SK-N-SH treated with all-trans-retinoic acid at 6 μM for 48 hours (cell line): Measurements from ENCODE around the gene ANKEF1.
A peak's percentile ranks its signal among the peaks of the same experiment; 100 is the strongest.

ENCODE experiments used
- ATAC-seq: fragments of 200-7000 bp; cut with Tn5 transposase; 3 replicates; pipeline ENCODE4 v1.9.1; 2020; ENCODE audit warnings: mild to moderate bottlenecking, moderate library complexity
- ARNTL ChIP-seq: fragments of 450-650 bp; formaldehyde crosslinking; IDR thresholded peaks from 2 replicates; pipeline ENCODE4 v1.5.0; 2020; ENCODE audit warnings: low read depth, mild to moderate bottlenecking, moderate library complexity, borderline replicate concordance
- CREB5 ChIP-seq: fragments of 250-450 bp; sonication (Bioruptor Pico); IDR thresholded peaks from 2 replicates; pipeline ENCODE4 v1.5.1; 2020; ENCODE audit warnings: low read depth, mild to moderate bottlenecking, moderate library complexity
- CSDC2 ChIP-seq: fragments of 250-450 bp; sonication (Bioruptor Pico); IDR thresholded peaks from 2 replicates; pipeline ENCODE4 v1.5.0; 2020; ENCODE audit warnings: mild to moderate bottlenecking, moderate library complexity
- CSRNP3 ChIP-seq: fragments of 250-450 bp; sonication (Bioruptor Pico); IDR thresholded peaks from 2 replicates; pipeline ENCODE4 v1.5.1; 2021; ENCODE audit warnings: mild to moderate bottlenecking, moderate library complexity
- ESRRG ChIP-seq: fragments of 250-450 bp; sonication (Bioruptor Pico); IDR thresholded peaks from 2 replicates; pipeline ENCODE4 v1.6.1; 2021; ENCODE audit warnings: mild to moderate bottlenecking
- GLIS3 ChIP-seq: fragments of 250-450 bp; sonication (Bioruptor Pico); IDR thresholded peaks from 2 replicates; pipeline ENCODE4 v1.5.0; 2020; ENCODE audit warnings: mild to moderate bottlenecking, moderate library complexity
- ISL1 ChIP-seq: fragments of 250-450 bp; sonication (Bioruptor Pico); IDR thresholded peaks from 2 replicates; pipeline ENCODE4 v2.1.2; 2022; ENCODE audit warnings: mild to moderate bottlenecking, moderate library complexity
- OSR1 ChIP-seq: fragments of 250-450 bp; sonication (Bioruptor Pico); IDR thresholded peaks from 2 replicates; pipeline ENCODE4 v1.8.0; 2022; ENCODE audit warnings: moderate library complexity, mild to moderate bottlenecking, inconsistent platforms
- PATZ1 ChIP-seq: fragments of 250-450 bp; sonication (Bioruptor Pico); IDR thresholded peaks from 2 replicates; pipeline ENCODE4 v1.8.0; 2020; ENCODE audit warnings: mild to moderate bottlenecking, moderate library complexity, borderline replicate concordance
- POU6F1 ChIP-seq: fragments of 250-450 bp; sonication (Bioruptor Pico); IDR thresholded peaks from 2 replicates; pipeline ENCODE4 v1.8.0; 2021; ENCODE audit warnings: low read depth, mild to moderate bottlenecking, moderate library complexity, borderline replicate concordance
- PPARA ChIP-seq: fragments of 250-450 bp; sonication (Bioruptor Pico); IDR thresholded peaks from 2 replicates; pipeline ENCODE4 v1.5.0; 2020; ENCODE audit warnings: mild to moderate bottlenecking, borderline replicate concordance
- SNAI2 ChIP-seq: fragments of 250-450 bp; sonication (Bioruptor Pico); IDR thresholded peaks from 2 replicates; pipeline ENCODE4 v1.5.0; 2020; ENCODE audit warnings: mild to moderate bottlenecking, moderate library complexity
- TCF4 ChIP-seq: fragments of 250-450 bp; sonication (Bioruptor Pico); IDR thresholded peaks from 2 replicates; pipeline ENCODE4 v1.8.0; 2021; ENCODE audit warnings: mild to moderate bottlenecking, moderate library complexity, borderline replicate concordance
- TOX ChIP-seq: fragments of 250-450 bp; sonication (Bioruptor Pico); IDR thresholded peaks from 2 replicates; pipeline ENCODE4 v1.8.0; 2021; ENCODE audit warnings: mild to moderate bottlenecking, moderate library complexity, borderline replicate concordance
- TSHZ2 ChIP-seq: fragments of 250-450 bp; sonication (Bioruptor Pico); IDR thresholded peaks from 2 replicates; pipeline ENCODE4 v1.5.0; 2020; ENCODE audit warnings: mild to moderate bottlenecking, moderate library complexity
- ZC3H10 ChIP-seq: fragments of 250-450 bp; sonication (Bioruptor Pico); IDR thresholded peaks from 2 replicates; pipeline ENCODE4 v1.5.1; 2021; ENCODE audit warnings: mild to moderate bottlenecking, moderate library complexity
- ZFP3 ChIP-seq: fragments of 250-450 bp; sonication (Bioruptor Pico); IDR thresholded peaks from 2 replicates; pipeline ENCODE4 v1.5.0; 2020; ENCODE audit warnings: mild to moderate bottlenecking, moderate library complexity
- ZFP30 ChIP-seq: fragments of 450-650 bp; formaldehyde crosslinking; IDR thresholded peaks from 2 replicates; pipeline ENCODE4 v1.5.0; 2022; ENCODE audit warnings: mild to moderate bottlenecking, moderate library complexity
- ZNF565 ChIP-seq: fragments of 450-650 bp; formaldehyde crosslinking; conservative IDR thresholded peaks from 2 replicates; pipeline ENCODE4 v1.5.0; 2020; ENCODE audit warnings: low read depth, mild to moderate bottlenecking, moderate library complexity
- ZNF8 ChIP-seq: fragments of 450-650 bp; formaldehyde crosslinking; IDR thresholded peaks from 2 replicates; pipeline ENCODE4 v1.5.0; 2020; ENCODE audit warnings: mild to moderate bottlenecking, moderate library complexity

Gene ANKEF1

GRCh38 chr20:10040070-10040975 is 5.5 kb downstream of the ANKEF1 start:
- peak; percentile 91 for ATAC-seq
- TF ChIP-seq ZFP3 (CRISPR knock-in tag) (peak; percentile 43; the same call in 1 of the 2 replicates), SNAI2 (no peak), CSDC2 (CRISPR knock-in tag) (no peak), POU6F1 (no peak), CREB5 (CRISPR knock-in tag) (no peak), TCF4 (CRISPR knock-in tag) (no peak), OSR1 (no peak)

GRCh38 chr20:10042086-10042485 is 7.3 kb downstream of the ANKEF1 start:
- ATAC-seq, result no peak
- no peak for TF ChIP-seq ISL1
- no peak for TF ChIP-seq ZNF565 (CRISPR knock-in tag)
- TF ChIP-seq PPARA (CRISPR knock-in tag), result no peak
- no peak for TF ChIP-seq ESRRG (CRISPR knock-in tag)
- TF ChIP-seq TOX, result no peak
- no peak for TF ChIP-seq OSR1
- no peak for TF ChIP-seq PATZ1 (CRISPR knock-in tag)
- no peak for TF ChIP-seq ZNF8
- no peak for TF ChIP-seq TSHZ2
- TF ChIP-seq GLIS3, result no peak
- no peak for TF ChIP-seq CSRNP3 (CRISPR knock-in tag)
- no peak for TF ChIP-seq ZFP30 (CRISPR knock-in tag)
- TF ChIP-seq ARNTL (CRISPR knock-in tag), result no peak
- no peak for TF ChIP-seq CSDC2 (CRISPR knock-in tag)
- TF ChIP-seq TCF4 (CRISPR knock-in tag), result no peak
- no peak for TF ChIP-seq ZC3H10
- no peak for TF ChIP-seq ZFP3 (CRISPR knock-in tag)
- TF ChIP-seq CREB5 (CRISPR knock-in tag), result no peak
- no peak for TF ChIP-seq SNAI2
- TF ChIP-seq POU6F1, result no peak
